Activated T-helper 1 cell treated with Interleukin-2 at 50 U/mL for 16 hours (primary cell): Measurements from ENCODE around the gene ANXA3.
"Not testable (repeated sequence)": the region's sequence is repeated elsewhere in the genome, so short reads cannot be mapped to it uniquely, and the experiment has no call there.

Experiments
- DNase-seq: peaks from one replicate; pipeline ENCODE4 v3.0.0-alpha.2; 2020; ENCODE audit warnings: low read depth

The ANXA3 gene

DNA sequence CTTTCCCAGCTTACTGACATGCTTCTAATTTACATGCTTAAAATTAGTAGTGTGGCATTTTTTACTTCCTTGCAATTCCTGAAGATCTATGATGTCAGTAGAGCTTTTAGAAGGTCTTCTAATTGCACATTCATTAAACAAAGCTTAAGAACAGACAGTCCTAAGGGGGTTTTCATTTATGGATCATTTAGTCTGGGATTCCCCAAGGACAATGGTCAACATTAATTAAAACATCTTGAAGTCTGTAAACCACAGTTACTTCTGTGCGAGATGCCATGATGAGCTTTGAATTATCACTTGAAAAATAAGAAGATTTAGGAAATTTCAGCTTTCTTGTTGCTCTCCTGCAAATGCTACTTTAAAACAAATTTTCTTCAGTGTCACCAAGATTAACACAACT, 20.2 kb downstream of the ANXA3 start:
- DNase-seq, result no peak

DNA sequence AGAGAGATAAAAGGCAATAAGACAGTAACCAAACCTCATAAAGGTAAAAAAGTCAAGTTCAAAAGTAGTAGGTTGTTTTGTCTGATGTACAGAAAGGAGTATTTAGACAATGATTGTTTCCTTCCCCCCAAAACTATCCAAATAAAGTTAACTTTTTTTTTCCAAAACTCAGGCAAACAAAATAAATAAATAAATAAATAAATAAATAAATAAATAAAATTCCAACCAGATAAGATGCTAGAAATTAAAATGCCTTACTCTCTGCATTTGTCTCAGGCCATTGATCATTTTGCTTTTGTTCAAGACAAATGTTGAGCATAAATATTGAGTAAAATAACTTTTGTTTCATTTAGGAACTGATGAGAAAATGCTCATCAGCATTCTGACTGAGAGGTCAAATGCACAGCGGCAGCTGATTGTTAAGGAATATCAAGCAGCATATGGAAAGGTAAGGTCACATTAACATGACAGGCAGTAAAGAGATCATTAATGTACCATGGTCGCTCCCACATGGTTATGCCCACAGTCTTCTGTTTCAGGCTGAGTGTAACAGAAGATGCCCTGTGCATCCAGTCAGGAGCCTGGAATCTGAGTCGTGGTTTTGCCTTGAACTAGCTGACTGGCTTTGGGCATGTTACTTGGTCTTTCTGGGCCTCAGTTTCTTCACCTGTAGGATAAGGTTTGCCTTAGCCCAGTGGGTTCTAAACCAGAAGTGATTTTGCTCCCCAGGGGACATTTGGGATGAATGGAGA, 27.3 kb downstream of the ANXA3 start:
- DNase-seq, result no peak

DNA sequence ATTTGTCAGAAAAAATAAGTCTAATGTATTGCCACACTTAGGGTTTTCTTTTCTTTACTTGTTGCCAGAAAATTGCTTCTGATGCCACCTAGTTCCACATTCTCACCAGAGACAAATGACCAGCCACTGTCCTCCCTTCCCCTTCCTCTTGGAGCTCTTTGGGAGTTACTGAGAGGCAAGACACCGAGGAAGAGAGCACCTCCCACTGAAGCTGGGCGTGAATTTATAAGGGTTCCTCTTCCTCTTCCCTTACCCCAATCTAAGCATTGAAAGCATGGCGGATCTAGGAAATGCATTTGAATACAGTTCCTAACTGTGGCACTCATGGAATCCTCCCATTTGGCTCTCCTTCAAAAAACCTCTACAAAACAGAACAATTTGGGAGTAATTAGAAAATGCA, 30.0 kb downstream of the ANXA3 start:
- DNase-seq, result no peak

DNA sequence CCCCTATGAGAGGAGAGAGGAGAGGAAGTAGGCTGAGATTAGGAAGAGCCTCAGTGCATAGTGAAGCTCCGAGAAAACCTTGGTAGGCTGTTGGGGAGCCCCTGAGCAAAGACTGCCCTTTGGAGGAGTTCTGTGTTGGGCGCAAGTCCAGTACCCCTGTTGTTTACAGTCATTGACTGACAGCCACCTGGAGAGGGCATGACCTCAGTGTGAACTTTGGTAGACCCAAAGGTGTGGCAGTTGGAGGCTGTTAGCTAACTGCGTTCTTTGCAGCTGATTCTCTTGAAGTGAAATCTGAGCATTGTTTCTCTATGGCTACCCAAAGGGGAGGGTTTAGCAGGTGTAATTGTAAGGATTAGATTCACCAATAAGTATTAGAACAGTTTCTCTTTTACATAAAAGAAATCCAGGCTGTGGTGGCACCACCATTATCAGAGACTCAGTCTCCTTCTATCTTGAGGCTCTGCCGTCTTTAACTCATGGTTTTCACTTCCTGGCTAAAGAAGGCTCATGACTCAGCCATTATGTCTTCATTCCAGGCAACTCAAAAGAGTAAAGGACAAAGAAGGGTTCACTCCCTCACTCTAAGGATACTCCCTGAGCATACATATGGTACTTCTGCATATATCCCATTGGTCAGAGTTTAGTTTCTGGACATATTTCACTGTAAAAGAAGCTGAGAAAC, 33.4 kb downstream of the ANXA3 start:
- no peak for DNase-seq

DNA sequence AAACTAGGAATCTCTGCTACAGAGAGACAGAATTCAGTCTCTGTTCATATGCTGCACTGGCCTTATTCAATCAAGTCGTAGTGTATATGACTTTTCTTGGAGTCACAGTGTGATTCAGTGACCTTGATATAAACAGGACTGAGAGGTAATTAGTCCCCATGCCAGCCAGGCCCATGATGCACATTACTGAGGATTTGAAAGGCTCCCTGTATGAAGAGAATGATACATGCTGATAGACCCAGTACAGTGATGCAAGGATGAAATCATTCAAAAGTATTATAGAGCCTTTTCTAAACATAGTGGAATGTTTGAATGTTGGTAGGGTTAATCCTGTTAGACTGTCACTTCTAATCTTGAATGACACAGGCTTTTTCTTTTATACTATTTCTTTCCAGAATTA, 34.1 kb downstream of the ANXA3 start:
- DNase-seq, result no peak

DNA sequence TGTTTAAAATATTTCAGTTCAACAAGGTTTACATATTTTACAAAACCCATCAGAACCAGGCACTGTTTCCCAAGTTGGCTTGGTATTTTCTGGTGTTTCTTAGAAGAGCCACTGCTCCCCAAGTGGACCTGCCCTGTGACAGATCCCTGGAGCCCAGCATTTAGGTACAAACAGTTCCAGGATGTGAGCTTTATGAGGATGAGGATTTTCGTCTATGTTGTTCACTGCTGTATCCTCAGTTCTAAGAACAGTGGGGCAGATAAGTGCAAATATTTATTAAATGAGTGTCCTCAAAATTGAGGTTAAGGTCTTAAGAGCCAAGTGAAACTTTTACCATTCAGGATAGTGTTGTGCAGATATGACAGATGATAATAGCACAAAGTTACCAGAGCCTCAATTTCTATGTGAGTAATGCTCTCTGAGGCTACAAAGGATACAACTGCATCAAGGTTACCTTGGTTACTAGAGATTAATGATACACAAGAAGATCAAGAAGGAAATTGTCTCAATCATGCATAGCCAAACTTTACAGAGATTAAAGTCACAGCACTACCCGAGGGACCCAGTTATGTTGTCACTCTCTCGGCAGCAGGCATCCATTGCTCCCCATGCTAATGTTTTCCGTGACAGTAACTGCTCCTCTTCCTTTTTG, 37.5 kb downstream of the ANXA3 start:
- DNase-seq, result no peak

DNA sequence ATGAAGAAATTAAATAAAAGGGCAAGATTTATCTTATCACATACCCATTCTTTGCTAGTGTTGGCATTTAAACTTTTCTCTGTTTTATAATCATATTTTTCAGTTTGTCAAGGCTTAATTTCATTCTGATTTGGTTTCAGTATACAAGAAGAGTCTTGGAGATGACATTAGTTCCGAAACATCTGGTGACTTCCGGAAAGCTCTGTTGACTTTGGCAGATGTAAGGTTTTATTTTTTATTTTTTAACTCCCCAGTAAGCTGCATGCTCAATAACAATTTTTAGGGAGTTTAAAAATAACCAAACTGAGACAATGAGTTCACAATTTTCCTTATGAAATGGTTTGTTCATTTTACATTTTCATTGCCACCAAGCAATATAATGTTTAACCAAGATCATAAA, 39.8 kb downstream of the ANXA3 start:
- DNase-seq, result no peak

DNA sequence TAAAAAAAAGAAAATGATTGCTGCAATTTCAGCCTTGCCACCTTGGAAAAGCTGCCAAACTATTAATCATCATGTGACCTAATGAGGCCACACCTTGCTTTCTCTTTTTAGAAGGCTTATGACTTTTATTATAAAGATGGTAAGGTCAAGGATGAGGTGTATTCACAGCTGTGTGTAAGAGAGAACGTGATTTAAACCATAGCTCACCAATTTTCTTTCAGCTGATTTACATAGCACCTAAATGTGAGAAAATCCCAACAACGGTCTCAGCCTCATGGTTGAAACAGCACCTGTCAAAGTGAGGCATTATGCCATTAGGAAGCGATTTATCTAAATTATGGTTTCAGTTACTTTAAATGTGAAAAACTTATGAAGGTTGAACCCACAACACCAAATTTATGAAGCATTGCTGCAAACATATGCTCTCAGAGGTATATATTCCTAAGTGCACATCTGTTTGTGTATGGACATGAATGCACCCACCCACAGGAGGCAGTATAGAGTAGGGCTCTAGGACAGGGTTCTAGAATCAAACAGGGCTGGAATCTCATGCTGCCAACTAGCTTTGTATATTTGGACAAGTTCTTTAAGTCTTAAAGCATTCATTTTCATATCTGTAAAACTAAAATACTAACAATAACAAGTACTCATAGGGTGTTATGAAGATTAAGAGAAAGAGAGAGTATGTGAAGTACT, 40.7 kb downstream of the ANXA3 start:
- no peak for DNase-seq

DNA sequence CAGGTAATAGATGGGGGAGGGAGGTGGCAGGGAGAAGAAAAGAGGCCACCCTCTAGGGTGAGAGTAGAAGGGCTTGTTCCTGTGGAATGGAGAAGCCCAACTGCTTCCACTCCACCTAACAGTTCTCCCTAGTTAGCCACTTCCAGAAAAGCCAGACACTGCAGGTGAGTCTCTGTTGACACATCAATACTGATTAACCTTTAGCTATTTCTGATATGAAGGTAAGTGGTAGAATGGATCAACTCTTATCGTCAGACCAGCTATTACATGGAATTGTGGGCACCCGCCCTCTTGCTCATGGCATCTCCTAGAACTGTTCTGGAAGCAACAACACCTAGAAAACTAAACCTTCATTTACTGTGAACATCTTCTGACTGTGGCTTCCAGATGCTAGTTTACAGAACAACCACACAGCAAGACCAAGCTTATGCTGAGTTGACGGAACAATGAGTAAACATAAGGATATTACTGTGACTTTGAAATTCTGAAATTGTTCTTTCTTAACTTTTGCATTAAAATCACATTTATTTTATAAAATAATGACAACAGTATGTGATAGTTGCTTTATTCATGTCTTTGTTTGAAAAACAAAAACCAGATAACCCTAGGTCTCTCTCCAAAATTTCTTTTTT, 44.7 kb downstream of the ANXA3 start:
- no peak for DNase-seq

DNA sequence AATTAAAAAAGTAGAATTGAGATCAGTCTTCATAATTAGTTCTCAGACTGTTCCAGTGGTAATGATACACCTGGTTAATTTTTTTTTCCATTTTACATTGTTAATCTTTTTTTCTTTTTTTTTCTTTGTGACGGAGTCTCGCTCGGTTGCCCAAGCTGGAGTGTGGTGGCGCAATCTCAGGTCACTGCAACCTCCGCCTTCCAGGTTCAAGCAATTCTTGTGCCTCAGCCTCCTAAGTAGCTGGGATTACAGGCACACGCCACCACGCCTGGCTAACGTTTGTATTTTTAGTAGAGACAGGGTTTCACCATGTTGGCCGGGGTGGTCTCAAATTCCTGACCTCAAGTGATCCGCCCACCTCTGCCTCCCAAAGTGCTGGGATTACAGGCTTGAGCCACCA, 46.9 kb downstream of the ANXA3 start:
- DNase-seq, result not testable (repeated sequence)

DNA sequence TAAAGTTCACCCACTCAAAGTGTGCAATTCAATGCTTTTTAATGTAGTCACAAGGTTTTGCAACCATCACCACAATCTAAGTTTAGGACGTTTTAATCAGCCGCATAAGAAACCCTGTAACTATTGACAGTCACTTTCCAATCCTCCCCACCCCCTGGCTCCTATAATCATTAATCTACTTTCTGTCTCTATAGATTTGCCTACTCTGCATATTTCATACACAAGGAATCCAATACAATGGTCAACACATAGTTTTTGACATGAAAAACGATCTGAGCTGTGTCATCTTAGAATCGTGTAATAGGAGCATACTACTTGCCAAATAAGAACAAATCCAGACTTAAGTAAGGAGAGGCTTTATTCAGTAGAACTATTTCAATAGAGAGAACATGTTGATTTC, 47.6 kb downstream of the ANXA3 start:
- no peak for DNase-seq

DNA sequence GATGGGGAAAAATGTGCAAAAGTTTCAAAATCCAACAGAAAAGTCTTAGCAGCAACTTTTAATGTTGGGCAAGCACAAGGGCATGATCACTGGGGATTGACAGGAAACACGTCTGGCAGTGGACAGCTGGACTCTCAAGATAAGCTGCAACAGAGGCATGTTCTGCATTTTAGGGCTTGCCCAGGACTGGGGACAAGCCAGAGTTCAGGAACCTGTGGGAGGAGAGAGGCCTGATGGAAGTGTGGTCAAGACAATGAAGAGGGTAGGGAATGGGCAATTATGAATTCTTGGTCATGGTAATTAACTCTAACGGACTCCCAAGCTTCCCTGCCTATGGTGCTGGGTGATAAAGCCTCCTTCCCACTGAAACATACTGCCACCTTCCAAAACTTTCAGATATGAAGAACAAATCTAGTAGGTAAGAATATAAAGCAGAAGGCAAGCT, 48.4 kb downstream of the ANXA3 start:
- no peak for DNase-seq

DNA sequence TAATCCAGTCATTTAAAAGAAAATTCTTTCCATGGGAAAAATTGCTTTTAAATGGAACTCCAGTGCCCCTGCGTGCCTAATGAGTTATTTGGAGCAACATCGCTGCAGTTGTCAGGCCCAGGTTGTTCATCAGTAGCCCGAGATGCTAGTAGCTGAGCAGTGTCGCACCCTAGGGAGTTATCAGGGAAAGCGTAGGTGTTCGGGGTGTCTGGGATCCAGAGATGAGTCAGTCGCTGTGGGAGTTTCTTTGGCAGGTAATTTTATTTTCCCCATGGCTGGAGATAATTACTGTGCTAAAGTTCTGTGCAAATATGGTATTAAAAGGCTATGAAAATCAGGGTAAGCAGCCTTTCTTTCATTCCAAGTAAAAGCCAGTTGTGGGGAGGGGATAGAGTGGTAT, 49.4 kb downstream of the ANXA3 start:
- no peak for DNase-seq

DNA sequence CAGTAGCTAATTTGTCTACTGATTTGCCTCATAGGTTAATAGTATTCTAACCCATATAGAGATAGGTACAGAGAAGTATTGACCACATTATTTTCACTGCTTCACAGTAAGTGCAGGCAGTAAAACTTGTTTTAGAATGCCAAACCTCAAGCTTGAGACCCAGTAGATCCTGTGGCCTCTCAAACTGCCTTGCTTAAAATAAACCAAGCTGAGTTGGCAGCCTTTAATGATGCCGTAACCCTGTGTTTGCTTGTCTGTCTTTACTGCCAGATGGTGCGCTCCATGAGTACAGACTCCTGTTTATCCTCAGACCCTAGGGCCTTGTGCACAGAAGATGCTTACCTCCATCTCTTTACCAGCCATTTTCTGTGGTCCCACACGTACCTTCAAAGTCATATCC, 50.8 kb downstream of the ANXA3 start:
- no peak for DNase-seq

DNA sequence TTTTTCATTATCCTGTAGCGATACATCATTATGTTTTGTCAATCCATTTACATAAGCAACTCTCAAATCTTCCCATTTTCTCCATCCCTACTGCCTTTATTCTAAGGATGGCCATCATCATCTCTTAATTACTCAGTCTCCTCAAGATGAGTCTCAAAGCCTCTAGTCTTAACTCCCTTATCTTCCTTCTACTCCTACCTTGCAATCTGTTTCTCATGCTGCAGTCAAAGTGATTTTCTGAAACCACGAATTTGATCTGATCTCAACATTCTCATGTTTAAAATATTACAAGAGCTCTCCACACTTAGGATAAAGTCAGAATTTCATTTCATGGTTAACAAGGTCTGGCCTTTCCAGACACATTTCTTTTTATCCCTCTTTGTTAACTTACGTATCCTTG, 51.8 kb downstream of the ANXA3 start:
- no peak for DNase-seq

DNA sequence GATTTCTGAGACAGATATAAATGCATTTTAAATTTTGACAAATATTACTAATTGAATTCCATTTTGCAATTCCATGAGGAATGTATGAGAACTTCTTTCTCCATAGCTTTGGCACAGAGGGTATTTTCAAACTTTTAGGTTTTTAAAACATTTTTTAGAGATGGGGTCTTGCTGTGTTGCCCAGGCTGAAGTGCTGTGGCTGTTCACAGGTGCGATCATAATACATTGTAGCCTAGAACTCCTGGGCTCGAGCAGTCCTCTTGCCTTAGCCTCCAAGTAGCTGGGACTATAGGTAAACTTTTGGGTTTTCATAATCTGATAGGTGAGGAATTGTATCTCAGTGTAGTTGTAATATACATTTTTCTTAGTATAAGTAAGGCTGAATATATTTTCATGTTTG, 53.4 kb downstream of the ANXA3 start:
- DNase-seq, result no peak

DNA sequence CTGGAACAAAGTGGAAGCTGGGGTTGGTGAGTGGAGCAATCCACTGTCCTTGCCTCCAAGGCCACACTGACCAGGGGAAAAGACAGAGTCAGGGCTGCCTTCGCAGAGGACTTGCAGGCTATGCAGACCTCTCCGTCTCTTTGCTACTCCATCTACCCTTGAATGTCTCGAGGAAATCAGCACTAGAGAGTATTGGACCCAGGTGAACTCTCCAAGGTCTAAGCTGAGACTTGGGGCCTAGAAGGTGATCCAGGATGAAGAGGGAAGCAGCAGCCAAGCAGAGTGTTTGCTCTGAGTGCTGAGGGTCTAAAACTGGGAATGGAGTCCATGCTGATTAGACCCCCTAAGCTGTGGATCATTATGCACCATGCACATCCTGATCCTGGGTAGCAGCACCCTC, 54.5 kb downstream of the ANXA3 start:
- no peak for DNase-seq

DNA sequence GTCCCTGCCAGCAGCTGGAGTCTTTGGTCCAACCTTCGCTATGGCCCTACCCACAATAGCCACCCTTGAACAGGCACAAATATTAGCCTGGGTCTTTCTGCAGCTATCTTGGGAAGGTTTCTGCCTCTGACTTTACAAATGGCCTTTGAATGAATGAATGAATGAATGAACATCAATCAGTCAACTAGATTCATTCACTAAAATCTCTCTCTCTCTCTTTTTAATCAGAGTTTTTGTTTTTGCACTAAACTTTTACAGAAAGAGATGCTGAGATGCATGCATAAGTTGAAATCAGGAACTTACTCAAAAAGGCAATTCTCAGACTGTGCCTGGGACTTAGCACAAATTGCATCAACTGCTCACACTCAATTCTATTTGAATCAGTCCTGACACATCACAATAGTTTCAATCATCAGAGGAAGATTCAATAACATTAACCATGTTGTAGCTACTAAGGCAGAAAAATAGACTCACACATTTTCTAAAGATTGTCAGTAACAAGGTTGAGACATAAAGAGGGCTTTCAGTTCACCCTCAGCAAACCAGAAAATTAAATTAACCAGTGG, 55.0 kb downstream of the ANXA3 start:
- no peak for DNase-seq

DNA sequence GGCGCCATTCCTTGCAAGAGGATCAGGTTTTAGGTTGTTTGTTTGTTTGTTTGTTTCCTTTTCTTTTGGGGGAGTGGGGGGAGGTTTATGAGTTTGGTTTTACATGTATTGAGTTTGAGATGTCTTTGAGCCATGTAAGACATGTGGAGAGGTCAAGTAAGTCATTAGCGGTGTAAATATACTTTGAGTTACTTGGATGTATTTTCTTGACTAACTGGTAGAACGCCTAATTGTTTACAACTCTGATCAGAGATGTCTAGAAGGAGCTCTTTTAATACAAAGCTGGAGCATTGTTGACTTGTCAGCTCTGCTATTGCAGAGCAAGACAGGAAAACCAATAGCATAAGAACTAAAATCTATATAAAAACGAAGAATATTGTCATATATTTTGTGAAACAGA, 57.1 kb downstream of the ANXA3 start:
- no peak for DNase-seq

DNA sequence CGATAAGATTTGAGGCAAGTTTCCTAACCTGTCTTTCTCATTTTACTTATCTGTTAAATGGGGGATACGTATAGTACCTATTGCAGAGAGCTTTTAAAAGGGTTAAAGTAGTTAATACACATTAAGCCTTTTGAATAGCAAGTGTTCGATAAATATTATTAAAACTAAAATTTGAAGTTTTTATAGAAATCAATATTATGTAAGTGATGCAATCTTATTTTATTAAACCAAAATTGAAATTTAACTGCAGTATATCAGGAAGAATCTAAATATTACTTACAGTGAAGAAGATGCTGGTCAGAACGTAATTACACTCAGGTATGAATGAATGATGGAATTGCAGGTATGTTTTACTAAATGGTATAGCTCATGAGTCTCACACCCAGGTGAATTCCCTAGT, 58.0 kb downstream of the ANXA3 start:
- DNase-seq, result no peak

DNA sequence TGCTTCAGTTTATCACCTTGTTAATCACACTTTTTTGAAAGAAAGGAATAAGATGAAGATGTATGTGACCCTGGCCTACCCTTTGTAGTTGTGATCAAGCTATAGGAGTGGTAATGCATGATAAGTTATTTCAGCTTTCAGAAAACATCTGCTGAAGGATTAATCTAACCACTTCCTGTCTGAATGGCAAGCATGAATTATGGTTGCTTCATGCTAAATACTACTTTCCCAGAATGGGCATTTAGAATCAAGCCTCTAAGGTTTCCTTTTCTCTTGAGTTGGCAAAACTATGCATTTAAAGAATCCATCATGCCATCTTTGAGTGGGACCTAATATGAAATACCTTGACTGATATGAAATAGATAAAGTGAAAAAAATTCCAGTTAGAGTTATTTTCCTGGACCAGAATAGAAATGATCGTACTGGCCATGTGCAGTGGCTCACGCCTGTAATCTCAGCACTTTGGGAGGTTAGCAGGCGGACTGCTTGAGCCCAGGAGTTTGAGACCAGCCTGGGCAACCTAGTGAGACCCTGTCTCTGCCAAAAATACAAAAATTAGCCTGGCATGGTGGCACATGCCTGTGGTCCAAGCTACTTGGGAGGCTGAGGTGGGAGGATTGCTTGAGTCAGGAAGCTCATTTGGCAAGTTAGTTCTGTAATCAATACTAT, 59.1 kb downstream of the ANXA3 start:
- no peak for DNase-seq

DNA sequence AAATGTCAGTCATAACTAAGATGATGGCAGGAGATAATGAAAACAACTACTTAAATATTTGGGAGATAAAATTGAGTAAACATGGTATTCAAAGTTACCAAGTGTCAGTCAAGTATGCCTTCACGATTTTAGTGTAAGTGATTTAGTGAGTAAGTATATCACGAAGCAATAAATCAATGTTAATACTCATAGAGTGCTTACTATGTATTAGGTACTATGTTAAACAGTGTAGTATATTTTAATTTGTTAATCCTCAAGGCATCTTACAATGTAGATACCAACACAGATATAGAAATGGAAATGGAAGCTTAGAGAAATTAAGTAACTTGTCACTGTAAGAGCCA, 59.6 kb downstream of the ANXA3 start:
- DNase-seq, result no peak
